Spleen (tissue), 7 donors: ENCODE results near the gene COL5A1.

Source experiments
- POLR2A ChIP-seq, 3 donors: fragments of 450-650 bp; IDR thresholded peaks; one replicate each; pipeline ENCODE4 v1.5.1; 2017; ENCODE audit warnings: antibody characterized with exemption in 3 of 3, mild to moderate bottlenecking in 1 of 3
- POLR2AphosphoS5 ChIP-seq, 3 donors: sonication (generic); formaldehyde crosslinking; IDR thresholded peaks; one replicate each; pipeline ENCODE4 v1.5.1; 2017; ENCODE audit warnings: antibody characterized with exemption in 3 of 3
- TF ChIP-seq, protein P1 (sequence below), 11 experiments: fragments of 200-600 bp in 7 of 11; fragments of 450-650 bp in 4 of 11; sonication (generic) in 4 of 11; IDR thresholded peaks in 8 of 11; conservative IDR thresholded peaks in 3 of 11; 1 replicate in 7 of 11; 2 replicates in 4 of 11; pipeline versions ENCODE4 v1.4.0 to v1.8.0; 2016 to 2021; ENCODE audit warnings: antibody characterized with exemption in 11 of 11, inconsistent platforms in 4 of 11, mild to moderate bottlenecking in 1 of 11
- donor health status: DM: no; HTN: no; CAD: no; lungs with moderate emphysema.
- donor health status: DM: no; HTN: no; CAD: no.
- donor health status: DM: no; HTN: no; CAD: no.

DNA sequence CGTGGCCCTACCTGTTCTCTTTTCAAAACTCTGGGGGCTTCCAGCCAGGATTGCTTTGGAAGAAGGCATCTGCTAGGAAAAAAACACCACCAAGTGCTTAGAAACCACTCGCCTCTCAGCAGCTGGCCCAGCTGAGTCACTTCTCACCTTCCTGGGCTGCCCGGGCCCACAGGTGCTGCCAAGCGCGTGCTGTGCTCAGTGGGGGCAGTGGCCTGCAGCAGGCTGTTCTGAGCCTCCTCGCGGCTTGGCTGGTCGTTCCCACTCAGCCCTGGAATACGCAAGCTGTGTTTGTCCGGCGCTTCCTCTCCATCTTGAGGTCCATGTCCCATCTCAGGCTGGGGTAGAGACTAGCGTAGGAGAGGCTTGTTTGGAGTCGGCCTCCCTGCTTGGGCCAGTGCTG lies 136.6 kb downstream of the COL5A1 start:
- TF ChIP-seq, protein P1, sequence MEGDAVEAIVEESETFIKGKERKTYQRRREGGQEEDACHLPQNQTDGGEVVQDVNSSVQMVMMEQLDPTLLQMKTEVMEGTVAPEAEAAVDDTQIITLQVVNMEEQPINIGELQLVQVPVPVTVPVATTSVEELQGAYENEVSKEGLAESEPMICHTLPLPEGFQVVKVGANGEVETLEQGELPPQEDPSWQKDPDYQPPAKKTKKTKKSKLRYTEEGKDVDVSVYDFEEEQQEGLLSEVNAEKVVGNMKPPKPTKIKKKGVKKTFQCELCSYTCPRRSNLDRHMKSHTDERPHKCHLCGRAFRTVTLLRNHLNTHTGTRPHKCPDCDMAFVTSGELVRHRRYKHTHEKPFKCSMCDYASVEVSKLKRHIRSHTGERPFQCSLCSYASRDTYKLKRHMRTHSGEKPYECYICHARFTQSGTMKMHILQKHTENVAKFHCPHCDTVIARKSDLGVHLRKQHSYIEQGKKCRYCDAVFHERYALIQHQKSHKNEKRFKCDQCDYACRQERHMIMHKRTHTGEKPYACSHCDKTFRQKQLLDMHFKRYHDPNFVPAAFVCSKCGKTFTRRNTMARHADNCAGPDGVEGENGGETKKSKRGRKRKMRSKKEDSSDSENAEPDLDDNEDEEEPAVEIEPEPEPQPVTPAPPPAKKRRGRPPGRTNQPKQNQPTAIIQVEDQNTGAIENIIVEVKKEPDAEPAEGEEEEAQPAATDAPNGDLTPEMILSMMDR (IDR thresholded peaks at IDR 0.05 in 8 of 11, conservative IDR thresholded peaks at IDR 0.05 in 3 of 11), result no peak
- no peak for TF ChIP-seq POLR2A (IDR thresholded peaks at IDR 0.05)
- TF ChIP-seq POLR2AphosphoS5 (IDR thresholded peaks at IDR 0.05), result no peak
